ENCODE measurements around the gene TIE1. TPM values are rescaled to one million over a fixed set of nuclear protein-coding genes. Genes with fewer than 3 reads are reported as not detected.

The TIE1 gene
- total and polyA plus RNA-seq, 7 donors, result 1.2 to 33.8 (median 9.5) TPM

- peaks cover 0 to 24% (median 16%) of the 10 kb centered on the region in 4 donors for H3K4me1 ChIP-seq
- H3K9me3 ChIP-seq, result no peaks in the 10 kb centered on the region
- intact Hi-C loops (cut with DNase I), result loop anchor here (5.0 kb wide), 1 partner anchor 97 kb away; the partner anchor contains the start of gene HYI
- H3K36me3 ChIP-seq, result no peaks in the 10 kb centered on the region
- WGBS, 2 donors, result 100% methylated on average over 2 of the region's 2 CpGs
- no peak overlapping the region for H3K27ac ChIP-seq
- TF ChIP-seq CTCF (IDR thresholded peaks at IDR 0.05) (no peak), EP300 (IDR thresholded peaks at IDR 0.05) (no peak), POLR2A (IDR thresholded peaks at IDR 0.05) (no peak), POLR2AphosphoS5 (IDR thresholded peaks at IDR 0.05) (no peak)
- no peaks in the 10 kb centered on the region for H3K27me3 ChIP-seq
- no peak overlapping the region for H3K4me3 ChIP-seq
- no peak for DNase-seq
These were observed 54.2 kb downstream of the TIE1 start for GRCh38 chr1:43354936-43355335.

GRCh38 chr1:43357251-43357650 is 56.5 kb downstream of the TIE1 start:
- Histone ChIP-seq H3K27me3 (no peaks in the 10 kb centered on the region), H3K36me3 (peaks cover 0 to 17% (median 0%) of the 10 kb centered on the region in 4 donors), H3K4me3 (no peak overlapping the region), H3K9me3 (no peaks in the 10 kb centered on the region), H3K4me1 (peaks cover 0 to 18% (median 13%) of the 10 kb centered on the region in 4 donors), H3K27ac (peak overlapping the region in 2 of 4 donors; percentile 88 to 96)
- TF ChIP-seq CTCF (IDR thresholded peaks at IDR 0.05) (no peak), POLR2A (IDR thresholded peaks at IDR 0.05) (no peak), EP300 (IDR thresholded peaks at IDR 0.05) (no peak), POLR2AphosphoS5 (IDR thresholded peaks at IDR 0.05) (no peak)
- intact Hi-C loops (cut with DNase I), result loop anchor here (5.0 kb wide), 1 partner anchor 95 kb away; the partner anchor contains the start of gene HYI
- 87% methylated on average over 4 of the region's 4 CpGs for WGBS, 2 donors
- DNase-seq, result no peak

- DNase-seq, result no peak
- Histone ChIP-seq H3K4me3 (peak overlapping the region; percentile 52 to 78 (median 60)), H3K27ac (peak overlapping the region; percentile 88 to 96 (median 92)), H3K36me3 (peaks cover 0 to 27% (median 4%) of the 10 kb centered on the region in 4 donors), H3K4me1 (peaks cover 0 to 18% (median 13%) of the 10 kb centered on the region in 4 donors), H3K9me3 (no peaks in the 10 kb centered on the region), H3K27me3 (no peaks in the 10 kb centered on the region)
- 1% methylated on average over 33 of the region's 33 CpGs for WGBS, 2 donors
- intact Hi-C loops (cut with DNase I), result loop anchor here (5.0 kb wide), 1 partner anchor 94 kb away; the partner anchor contains the start of gene HYI
- TF ChIP-seq POLR2AphosphoS5 (IDR thresholded peaks at IDR 0.05) (peak in 3 of 4 donors; percentile 38 to 76 (median 57)), CTCF (IDR thresholded peaks at IDR 0.05) (no peak)
These were observed 57.5 kb downstream of the TIE1 start for GRCh38 chr1:43358121-43358745.

- Histone ChIP-seq H3K27me3 (no peaks in the 10 kb centered on the region), H3K9me3 (no peaks in the 10 kb centered on the region), H3K4me1 (peaks cover 0 to 18% (median 13%) of the 10 kb centered on the region in 4 donors), H3K36me3 (peaks cover 7 to 34% (median 12%) of the 10 kb centered on the region in 4 donors), H3K27ac (peak within 1 kb of the TSS; percentile 88 to 96 (median 92)), H3K4me3 (peak within 1 kb of the TSS; percentile 52 to 78 (median 60))
- intact Hi-C loops (cut with DNase I), result loop anchor here (5.0 kb wide), 1 partner anchor 93 kb away; the partner anchor contains the start of gene HYI
- WGBS, 2 donors, result 1 to 3% methylated on average over 59 of the region's 59 CpGs
- TF ChIP-seq EP300 (IDR thresholded peaks at IDR 0.05) (no peak), POLR2AphosphoS5 (IDR thresholded peaks at IDR 0.05) (peak in 1 of 4 donors; percentile 52)
- peak; percentile 99 for DNase-seq
These were observed 58.2 kb downstream of the TIE1 start, which contains the start of gene CDC20 for GRCh38 chr1:43358746-43359693. Gene CDC20 (plus strand): TSS chr1:43358981. CDS start chr1:43359216, 235 bp downstream.
